Neutrophil (primary cell): ENCODE measurements around the gene PRMT3.
A peak's percentile ranks its signal among the peaks of the same experiment; 100 is the strongest.

Experiments
- H3K27ac ChIP-seq: fragments of 200-600 bp; sonication (generic); 2 replicates; pipeline ENCODE4 v1.5.1; 2016; ENCODE audit warnings: mild to moderate bottlenecking, moderate library complexity
- H3K27me3 ChIP-seq: fragments of 200-600 bp; sonication (generic); 2 replicates; pipeline ENCODE4 v1.6.0; 2016; ENCODE audit warnings: mild to moderate bottlenecking
- H3K36me3 ChIP-seq: fragments of 200-600 bp; sonication (generic); 2 replicates; pipeline ENCODE4 v1.5.1; 2017
- H3K4me1 ChIP-seq, 2 experiments: fragments of 200-600 bp in 1 of 2; sonication (generic) in 1 of 2; 1 replicate in 1 of 2; 2 replicates in 1 of 2; pipeline versions ENCODE4 v1.5.1 to v1.6.1; 2013 to 2016; ENCODE audit warnings: low read depth in 1 of 2, low read length in 1 of 2, mild to moderate bottlenecking in 1 of 2, moderate library complexity in 1 of 2; ENCODE audit not compliant: control insufficient read depth in 1 of 2, insufficient read depth in 1 of 2
- H3K4me3 ChIP-seq, 2 experiments: fragments of 200-600 bp in 1 of 2; sonication (generic) in 1 of 2; 1 replicate in 1 of 2; 2 replicates in 1 of 2; pipeline ENCODE4 v1.5.1; 2013 to 2016; ENCODE audit warnings: low read depth in 1 of 2, low read length in 1 of 2, mild to moderate bottlenecking in 1 of 2, moderate library complexity in 1 of 2
- H3K9me3 ChIP-seq: fragments of 200-600 bp; sonication (generic); 2 replicates; pipeline ENCODE4 v1.5.1; 2016
- TF ChIP-seq, protein P1 (sequence below): fragments of 200-600 bp; sonication (generic); IDR thresholded peaks from 2 replicates; pipeline ENCODE4 v1.5.1; 2016; ENCODE audit warnings: antibody characterized with exemption

Gene PRMT3

DNA sequence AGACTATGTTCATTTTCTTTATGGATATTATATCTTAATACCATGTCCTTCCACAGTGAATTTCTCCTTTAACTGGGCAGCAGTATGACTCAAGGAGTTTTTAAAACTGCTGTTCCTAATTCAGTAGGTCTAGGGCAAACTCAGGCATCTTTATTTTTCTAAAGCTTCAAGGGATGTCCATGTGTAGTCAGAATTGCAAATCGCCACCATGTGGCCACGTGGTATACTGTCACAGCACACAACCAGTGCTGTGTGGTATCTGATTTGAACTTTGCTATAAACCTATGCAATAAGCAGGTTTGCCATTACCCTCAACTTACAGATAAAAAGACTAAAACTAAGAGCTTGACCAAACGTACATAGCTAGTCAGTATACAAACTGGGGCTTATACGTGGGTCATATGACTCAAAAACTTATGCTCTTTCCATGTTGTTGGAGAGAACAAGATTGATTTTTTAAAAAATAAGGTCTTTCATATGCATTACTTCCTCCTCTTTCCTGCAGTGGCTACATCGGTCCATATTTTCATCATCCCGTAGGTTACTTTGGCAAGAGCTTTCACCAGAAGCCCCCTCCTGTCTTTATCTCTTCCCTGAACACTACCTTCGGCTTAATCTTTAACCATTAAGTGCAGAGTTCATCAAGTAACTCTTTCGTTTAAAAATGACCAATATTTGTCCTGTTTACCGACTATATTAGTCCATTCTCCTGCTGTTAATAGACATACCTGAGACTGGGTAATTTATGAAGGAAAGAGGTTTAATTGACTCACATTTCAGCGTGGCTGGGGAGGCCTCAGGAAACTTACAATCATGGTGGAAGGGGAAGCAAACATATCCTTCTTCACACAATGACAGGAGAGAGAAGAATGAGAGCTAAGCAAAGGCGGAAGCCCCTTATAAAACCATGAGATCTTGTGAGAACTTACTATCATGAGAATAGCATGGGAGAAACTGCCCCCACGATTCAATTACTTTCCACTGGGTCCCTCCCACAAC, 32.0 kb upstream of the PRMT3 start:
- peaks cover 58% of the 10 kb centered on the region for H3K27me3 ChIP-seq
- no peak overlapping the region for H3K27ac ChIP-seq
- no peaks in the 10 kb centered on the region for H3K36me3 ChIP-seq
- TF ChIP-seq, protein P1, sequence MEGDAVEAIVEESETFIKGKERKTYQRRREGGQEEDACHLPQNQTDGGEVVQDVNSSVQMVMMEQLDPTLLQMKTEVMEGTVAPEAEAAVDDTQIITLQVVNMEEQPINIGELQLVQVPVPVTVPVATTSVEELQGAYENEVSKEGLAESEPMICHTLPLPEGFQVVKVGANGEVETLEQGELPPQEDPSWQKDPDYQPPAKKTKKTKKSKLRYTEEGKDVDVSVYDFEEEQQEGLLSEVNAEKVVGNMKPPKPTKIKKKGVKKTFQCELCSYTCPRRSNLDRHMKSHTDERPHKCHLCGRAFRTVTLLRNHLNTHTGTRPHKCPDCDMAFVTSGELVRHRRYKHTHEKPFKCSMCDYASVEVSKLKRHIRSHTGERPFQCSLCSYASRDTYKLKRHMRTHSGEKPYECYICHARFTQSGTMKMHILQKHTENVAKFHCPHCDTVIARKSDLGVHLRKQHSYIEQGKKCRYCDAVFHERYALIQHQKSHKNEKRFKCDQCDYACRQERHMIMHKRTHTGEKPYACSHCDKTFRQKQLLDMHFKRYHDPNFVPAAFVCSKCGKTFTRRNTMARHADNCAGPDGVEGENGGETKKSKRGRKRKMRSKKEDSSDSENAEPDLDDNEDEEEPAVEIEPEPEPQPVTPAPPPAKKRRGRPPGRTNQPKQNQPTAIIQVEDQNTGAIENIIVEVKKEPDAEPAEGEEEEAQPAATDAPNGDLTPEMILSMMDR: no peak
- H3K4me1 ChIP-seq: peaks cover 0 to 4% of the 10 kb centered on the region in 2 experiments
- no peak overlapping the region for H3K4me3 ChIP-seq
- H3K9me3 ChIP-seq: no peaks in the 10 kb centered on the region

DNA sequence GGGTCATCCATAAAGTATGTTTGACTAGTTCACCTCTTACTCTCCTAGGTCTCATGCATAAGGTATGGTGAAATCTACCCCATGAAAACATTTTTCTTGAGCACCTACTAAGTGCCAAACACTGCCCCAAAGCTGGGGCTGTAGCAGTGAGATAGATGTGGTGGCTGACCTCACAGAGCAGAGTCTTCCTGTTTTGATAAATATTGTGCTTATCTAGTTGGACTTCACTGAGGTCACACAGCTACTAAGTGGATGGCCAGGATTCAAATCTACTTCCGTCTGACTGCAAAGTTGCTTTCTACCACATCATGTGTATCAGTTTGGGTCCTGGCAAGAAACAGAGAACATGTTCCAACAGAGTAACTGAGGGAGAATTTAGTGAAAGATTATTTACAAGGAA, 30.4 kb upstream of the PRMT3 start:
- H3K27me3 ChIP-seq: peaks cover 45% of the 10 kb centered on the region
- H3K4me3 ChIP-seq: no peak overlapping the region
- TF ChIP-seq, protein P1: no peak
- no peaks in the 10 kb centered on the region for H3K9me3 ChIP-seq
- H3K27ac ChIP-seq: no peak overlapping the region
- no peaks in the 10 kb centered on the region for H3K36me3 ChIP-seq
- H3K4me1 ChIP-seq: peaks cover 0 to 9% of the 10 kb centered on the region in 2 experiments

DNA sequence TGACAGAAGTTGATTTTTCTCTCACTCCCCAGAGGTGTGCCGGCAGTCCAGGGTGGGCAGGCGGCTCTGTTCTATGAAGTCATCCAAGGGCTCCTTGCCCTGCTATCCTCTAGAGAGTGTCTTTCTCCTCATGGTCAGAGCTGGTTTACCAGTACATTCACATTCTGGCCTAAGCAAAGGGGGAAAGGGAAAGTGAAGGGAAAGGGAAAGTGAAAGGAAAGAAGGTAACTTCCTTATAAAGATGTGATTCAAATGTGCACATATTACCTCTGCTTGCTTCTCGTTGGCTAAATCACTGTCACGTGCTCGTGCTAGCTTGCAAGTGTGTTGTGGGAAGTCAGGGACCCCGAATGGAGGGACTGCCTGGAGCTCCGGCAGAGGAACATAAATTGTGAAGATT, 26.9 kb upstream of the PRMT3 start:
- H3K9me3 ChIP-seq: no peaks in the 10 kb centered on the region
- H3K36me3 ChIP-seq: no peaks in the 10 kb centered on the region
- peaks cover 18 to 32% of the 10 kb centered on the region in 2 experiments for H3K4me1 ChIP-seq
- H3K27me3 ChIP-seq: peaks cover 29% of the 10 kb centered on the region
- TF ChIP-seq, protein P1: no peak
- H3K27ac ChIP-seq: peak overlapping the region; percentile 88
- no peak overlapping the region for H3K4me3 ChIP-seq

DNA sequence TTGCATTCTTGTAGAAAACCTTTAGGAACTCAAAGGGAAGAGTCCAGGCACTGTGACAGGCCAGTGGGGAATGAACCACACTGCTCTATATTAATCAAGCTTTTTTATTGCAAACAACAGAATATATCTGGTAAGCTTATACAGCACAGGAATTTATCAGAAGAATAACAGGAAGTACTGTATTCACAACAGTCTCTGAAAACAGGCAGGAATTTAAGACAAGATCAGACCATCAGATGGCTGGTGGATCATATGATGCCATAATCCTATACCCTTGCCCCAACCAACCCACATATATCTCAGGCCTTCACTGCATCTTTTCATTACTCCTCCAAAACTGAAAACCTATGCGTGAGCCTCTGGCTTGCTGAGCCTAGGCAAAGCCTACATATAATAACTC, 25.0 kb upstream of the PRMT3 start:
- peak overlapping the region; percentile 1 for H3K27ac ChIP-seq
- peaks cover 18 to 40% of the 10 kb centered on the region in 2 experiments for H3K4me1 ChIP-seq

DNA sequence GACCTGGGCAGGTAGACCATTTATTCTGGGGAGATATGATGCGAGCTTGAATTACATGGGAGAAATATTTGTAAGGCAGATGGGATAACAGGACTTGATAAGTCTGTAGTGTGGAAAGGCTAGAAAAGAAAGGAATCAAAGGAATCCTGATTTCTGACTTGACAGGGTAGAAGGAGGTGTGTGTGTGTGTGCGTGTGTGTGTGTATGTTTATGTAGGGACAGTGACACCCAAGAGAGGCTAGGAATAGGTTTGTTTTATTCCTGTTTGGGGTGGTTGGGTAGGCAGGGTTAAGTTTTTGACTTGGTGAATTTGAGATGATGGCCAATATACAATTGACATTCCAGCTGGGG, 24.4 kb upstream of the PRMT3 start:
- TF ChIP-seq, protein P1: no peak
- no peaks in the 10 kb centered on the region for H3K9me3 ChIP-seq
- peaks cover 18 to 40% of the 10 kb centered on the region in 2 experiments for H3K4me1 ChIP-seq
- H3K4me3 ChIP-seq: peak overlapping the region; percentile 78 to 100
- peaks cover 16% of the 10 kb centered on the region for H3K36me3 ChIP-seq
- peaks cover 6% of the 10 kb centered on the region for H3K27me3 ChIP-seq
- peak overlapping the region; percentile 95 for H3K27ac ChIP-seq

More for the DNA sequence above, 25.0 kb upstream of the PRMT3 start:
- Histone ChIP-seq H3K4me3 (no peak overlapping the region), H3K36me3 (peaks cover 11% of the 10 kb centered on the region), H3K27me3 (peaks cover 12% of the 10 kb centered on the region), H3K9me3 (no peaks in the 10 kb centered on the region)
- TF ChIP-seq, protein P1: no peak
